DMS 273 treated with DMSO at 0.1 percent for 48 hours (cell line): ENCODE results near the gene UROC1.

Experiments used
- DNase-seq: peaks from one replicate; lab custom pipeline; 2025; lab: John Stamatoyannopoulos, UW

The UROC1 gene

DNA sequence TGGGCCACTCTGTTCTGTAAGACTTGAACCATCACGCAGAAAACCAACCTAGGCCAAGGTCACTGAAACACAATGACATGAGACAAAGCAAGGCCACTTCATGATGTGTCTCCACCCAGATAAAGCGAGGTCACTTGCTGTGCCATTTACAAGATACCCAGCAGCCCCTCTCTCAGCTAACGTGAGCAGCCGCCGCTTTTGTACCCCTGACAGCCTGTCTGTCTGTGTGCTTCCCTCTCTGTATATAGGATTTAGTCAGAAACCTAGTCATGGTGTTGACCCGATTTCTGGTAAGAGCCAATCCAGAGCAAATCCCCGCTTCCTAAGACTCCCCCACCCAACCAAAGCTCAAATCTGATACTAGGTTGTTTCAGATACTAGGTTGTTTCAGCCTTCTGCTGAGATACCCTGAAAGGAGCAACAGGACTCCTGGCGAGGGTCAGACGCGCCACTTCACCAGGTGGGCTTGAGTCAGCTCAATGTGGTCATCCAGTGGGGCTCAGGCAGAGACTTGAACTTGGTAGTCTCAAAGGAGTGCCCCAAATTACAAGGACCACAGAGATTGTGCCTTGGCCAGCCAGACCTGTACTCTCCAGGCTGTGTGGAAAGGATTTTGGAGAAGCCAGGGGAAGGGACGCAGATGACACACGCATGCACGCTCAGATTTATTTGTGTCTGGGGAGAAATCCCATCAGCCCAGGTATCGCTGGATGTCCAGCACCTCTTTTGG, 38.8 kb downstream of the UROC1 start:
- no peak for DNase-seq

DNA sequence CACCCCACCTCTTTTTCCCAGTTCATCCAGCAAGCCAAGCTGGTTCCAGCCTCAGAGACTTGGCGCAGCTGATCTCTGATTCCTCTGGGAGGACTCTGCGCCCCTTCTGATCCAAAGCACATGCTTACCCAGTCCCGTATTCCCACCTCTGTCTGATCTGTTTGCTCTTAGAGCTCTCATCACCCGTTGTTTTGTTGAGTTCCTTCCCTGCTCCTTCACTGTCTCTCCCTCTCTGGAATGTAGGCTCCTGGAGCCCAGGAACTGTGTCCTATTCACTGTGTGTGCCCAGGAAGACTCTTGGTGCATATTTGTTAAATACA, 40.6 kb downstream of the UROC1 start:
- no peak for DNase-seq

DNA sequence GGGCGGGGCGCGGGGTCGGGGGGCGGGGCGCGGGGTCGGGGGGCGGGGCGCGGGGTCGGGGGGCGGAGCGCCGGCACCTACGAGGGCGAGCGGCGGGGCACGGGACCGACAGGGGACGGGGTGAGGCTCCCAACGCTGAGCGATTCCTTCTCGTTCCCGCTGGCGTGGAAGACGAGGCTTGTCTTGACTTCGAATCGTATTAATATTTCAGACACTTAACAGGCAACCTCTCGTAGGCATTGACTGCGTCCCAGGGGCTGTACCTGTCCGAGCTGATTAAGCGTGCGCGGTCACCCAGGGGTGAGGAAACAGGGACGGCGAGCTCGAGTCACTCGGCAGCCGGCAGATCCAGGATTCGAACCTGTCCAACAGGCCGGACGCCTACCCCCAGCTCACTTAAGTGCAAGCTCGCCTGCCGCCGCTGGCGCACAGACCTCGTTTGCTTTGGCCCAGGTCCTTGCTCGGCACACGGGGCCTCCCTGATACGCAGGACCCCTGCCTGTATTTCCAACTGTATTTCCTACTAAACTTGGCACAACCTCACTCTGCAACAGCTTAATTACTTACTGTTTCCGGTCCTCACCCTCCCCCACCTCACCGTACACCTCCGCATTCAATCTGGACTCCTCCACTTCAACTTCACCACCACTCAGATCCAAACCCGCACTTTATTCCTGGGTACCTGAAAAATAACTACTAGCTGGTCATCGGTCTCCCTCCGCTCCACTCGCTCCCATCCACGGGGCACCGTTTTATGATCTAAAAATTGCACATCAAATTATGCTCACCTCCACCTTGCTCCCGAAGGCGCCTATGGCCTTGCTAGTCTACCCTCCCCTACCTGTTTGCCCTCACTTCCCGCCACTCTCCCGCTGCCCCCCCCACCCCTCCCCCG, 41.2 kb downstream of the UROC1 start:
- DNase-seq, result no peak

DNA sequence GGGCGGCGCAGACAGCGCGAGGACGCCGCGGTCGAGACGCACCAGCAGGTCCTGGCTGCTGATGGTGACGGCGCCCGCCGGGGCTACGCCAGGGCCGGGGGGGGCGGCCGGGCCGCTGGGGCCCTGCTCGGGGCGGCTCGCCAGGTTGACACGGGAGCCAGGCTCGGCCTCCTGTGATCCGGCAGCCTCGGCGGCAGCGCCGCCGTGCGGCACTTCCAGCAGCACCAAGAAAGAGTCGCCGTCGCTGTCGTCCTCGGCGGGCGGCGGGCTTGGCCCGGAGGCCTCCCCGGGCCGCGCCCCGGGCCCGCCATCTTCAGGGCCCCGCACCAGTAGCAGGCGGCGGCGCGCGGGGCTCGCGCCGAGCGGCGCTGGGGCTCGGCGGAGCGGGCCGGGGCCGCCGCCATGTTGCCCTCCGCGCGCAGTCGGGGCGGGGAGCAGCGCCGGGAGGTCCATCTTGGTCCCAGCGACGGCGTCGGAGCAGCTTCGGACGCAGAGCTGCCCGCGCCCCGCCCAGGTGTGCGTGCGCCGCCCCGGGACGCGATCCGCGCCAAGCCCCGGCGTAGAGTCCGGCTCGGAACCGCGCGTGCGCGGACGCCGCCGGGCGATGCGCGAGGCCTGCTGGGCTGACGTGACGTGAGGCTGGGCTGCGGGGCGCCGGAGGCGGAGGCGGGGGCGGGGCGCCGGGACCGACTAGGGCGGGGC, 42.0 kb downstream of the UROC1 start, which contains the start of gene ZXDC:
TSS of gene ZXDC (minus strand) at position 479 of the 702 bp plus-strand sequence. CDS start at position 453, 26 bp downstream.
- DNase-seq, result peak; percentile 83

DNA sequence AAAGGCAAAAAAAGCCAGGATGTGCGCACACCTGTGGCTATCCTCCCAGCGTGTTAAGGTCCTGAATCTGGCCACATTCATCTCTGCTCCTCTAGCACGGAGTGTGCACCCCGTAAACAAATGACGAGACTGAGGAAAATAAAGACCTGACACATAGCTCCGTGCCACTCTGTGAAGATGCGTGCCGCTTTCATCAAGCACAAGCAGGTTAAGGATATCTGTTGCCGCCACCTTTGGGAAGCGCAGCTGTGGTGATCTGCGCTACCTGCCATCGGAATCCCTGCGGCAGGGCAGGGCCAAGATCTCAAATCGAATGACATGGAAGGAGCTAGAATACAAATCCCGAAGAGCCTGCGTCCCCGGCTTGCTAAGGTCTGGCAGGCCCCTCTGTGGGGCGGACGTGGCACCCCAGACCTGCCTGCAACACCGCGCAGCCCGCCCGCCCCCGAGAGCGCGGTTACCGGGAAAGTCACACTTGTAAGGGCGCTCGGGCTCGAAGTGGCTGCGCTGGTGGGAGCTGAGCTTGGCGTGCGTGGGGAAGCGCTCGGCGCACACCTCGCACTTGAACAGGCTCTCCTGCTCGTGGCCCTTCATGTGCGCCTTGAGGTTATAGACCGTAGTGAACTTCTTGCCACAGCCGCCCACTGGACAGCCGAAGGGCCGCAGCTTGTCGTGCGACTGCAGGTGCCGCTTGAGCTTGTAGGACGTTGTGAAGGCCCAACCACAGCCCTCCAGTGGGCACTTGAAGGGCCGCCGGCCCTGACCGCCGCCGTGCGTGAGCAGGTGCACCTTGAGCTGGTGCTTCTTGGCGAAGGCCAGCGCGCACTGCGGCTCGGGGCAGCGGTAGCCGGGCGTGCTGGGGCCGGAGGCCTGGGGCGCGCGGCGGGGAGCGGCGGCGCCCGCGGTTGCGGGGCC, 42.8 kb downstream of the UROC1 start:
- DNase-seq, result no peak

DNA sequence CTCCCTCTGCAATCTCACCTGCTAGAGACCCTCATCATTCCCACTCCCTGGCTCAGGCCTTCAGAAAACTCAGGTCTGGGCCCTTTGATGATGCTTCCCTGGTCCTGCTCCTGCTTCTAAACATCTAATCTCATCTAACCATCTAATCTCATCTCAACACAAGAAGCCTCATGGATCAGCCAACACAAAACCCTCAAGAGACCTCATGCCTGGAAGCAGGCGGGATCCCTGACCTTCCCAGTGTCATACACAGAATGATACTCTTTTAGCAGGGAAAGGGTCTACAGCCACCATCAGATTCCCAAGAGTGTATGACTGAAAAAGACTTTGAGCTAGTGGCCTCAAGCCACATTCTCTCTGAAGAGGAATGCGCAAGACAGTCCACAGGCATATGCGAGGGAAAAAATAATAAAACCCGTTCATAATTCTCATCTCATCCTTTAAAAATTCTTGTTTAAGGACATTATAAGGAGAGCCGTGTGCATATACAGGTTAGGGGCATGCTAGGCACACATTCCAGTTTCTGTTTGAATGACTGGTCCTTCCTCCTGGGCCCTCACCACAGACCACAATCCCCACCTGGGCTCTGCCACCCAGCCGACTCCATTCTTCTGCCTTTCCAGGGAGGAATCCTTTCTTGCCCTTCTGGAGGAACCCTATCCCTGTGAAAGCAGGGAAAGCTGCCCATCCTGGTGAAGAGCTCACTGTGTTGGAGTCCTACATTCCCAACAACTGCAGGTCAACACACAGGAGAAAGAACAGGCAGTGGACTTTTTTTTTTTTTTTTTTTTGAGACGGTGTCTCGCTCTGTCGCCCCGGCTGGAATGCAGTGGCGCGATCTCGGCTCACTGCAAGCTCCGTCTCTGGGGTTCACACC, 44.0 kb downstream of the UROC1 start:
- DNase-seq, result no peak

DNA sequence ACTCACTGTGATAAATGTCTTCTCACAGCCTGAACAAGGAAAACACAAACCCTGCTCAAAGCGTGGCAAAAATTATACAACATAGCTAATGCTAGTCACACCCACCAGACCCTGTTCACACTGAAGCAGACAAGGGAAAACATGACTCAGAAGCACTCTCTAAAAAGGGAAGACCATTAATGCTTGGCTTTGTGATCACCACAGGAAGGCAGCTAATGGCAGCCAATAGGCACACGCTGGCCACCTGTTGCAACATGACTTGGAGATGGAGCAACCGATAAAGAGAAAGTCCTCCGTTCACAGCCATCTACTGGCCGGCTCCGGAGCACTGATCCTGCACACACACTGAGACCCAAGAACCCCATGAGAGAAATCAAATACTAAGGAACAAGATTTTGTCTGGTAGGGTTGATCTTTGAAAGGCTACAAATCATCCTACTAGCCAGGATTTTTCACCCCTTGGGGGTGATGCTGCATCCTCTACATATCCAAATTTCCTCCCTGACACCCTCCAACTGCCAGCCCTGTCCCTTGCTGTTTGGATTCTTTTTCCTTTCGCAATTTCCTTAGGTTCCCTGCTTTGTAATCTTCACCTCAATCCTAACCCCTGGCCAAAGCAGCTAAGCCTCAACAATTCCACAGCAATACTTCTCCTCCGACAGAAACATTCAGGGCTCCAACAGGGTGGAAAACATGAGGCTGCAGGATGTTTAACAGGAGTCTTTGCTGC, 45.1 kb downstream of the UROC1 start:
- peak; percentile 74 for DNase-seq

DNA sequence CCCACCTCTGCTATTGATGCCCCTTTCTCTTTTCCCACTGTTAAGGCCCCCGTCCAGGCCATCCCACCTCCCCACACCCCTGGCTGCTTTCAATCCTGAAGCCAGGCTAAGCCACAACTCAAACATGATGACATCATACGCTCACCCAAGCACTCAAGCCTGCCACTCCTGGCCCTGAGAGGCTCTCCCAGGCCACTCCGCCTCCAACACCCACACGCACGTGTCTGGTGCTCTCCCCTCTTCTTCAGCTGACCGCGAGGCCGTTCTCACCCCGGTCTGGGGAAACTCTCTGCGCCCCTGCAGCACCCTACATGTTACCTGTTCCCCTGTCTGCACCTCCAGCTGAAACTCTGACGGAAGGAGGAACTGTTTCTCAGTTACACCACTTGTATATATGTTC, 48.1 kb downstream of the UROC1 start:
- DNase-seq, result no peak

DNA sequence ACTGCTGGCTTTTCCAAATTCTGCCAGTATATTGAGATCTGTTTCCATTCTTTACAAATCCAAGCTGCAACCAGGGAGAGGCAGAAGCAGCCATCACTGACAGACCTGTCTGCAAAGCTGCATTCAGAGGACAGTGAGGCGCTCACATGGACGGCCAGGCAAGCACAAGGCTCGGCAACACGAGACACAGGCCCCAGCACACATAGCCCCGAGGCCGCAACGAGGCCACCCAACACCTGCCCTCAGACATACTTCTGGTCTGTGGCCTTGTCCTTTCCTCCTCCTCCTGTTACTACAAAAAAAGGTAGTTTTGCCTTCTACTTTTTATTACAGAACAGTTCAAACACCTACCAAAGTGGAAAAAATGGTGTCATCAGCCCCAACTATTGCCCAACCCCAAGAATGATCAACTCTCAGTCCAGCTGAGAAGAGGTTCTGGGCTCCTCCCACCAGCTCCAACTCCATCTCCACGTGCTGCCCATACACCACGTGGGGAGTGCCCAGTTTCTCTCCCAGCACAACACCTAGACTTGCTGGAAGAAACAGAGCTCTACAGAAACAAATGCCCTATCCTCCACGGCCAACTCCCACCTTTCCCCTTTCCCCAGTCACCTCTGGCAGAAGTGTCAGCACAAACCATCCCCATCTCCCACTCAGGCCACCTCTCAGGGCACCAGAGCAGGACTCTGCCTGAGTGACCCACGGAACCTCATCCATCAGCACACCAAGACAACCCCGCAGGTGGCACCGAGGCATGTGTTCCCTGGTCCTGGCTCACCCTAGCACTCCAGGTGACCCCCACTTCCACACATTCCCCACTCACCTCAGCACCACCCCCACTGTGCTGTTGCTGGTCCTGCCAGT, 49.3 kb downstream of the UROC1 start:
- DNase-seq, result no peak

DNA sequence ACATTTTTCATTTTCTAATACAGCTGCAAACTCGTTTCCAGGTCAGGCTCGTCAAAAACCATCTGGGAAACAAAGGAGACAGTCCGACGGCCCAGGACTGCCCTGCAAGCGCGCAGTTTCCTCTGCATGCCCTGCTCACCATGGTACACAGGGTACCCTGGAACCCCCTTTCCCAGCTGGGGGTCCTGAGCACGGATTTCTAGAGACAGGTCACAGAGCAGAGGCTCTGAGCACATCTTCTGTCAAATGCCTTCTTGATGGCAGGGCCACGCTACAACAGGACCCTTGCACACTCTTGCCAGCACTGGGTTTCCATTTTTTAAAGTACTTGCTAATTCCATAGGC, 50.0 kb downstream of the UROC1 start:
- DNase-seq, result no peak

DNA sequence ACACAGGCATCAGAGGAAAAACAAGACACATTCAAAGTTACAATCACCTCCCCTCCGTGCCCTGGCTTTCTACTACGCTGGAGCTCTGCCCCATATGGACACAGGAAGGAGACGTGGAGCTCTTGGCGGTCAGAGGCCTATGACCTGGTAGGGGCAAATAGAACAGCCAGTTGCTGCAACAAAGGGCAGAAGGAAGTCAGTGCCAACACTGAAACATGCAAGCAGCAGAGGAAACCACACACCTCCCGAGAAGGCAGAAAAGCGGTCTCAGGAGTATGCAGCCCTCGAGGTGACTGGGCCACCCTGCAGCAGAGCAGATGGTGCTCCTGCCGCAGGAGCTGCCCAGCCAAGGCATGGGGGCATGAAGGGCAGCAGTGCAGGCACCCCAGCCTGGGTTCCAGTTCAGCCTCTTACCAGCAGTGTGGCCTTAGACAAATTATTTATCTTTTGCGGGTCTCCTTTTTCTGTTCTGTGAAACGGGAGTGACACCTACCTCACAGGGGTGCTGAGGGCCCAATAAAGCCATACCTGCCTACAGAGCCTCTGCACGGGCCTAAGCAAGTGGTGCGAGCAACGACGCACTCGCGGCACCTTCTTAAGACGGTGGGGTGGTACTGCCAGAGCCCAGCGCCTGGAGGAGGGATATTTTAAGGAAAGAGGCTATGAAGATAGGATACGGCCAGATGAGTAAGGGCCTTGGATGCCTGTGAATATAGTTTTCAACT, 50.5 kb downstream of the UROC1 start:
- peak; percentile 71 for DNase-seq

DNA sequence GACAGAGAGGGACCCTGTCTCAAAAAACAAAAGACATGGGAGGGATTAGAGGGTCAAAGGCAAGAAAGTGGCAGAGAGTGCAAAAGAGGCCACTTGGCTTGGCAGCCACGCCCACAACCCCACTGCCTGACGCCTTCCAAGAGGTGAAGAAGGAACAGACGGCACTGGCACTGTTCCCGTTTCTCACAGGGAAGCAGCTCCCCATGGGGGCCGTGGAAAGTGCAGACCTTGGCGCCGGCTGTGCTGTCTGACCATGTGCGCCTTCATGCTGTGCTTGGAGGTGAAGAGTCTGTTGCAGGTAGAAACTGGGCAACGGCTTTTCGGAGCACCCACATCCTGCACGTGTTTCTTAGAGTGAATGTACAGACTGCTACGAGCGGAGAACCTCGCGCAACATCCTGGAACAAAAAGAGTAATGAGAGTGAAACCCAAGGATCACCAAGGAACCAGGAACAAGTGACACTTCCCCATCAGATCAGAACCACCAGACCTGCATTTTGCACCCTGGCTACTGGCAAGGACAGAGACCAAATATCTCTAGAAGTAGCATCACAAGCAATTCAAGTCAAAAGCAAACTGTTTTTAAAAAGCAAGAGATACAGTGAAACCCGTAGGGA, 51.5 kb downstream of the UROC1 start:
- DNase-seq, result peak; percentile 85

DNA sequence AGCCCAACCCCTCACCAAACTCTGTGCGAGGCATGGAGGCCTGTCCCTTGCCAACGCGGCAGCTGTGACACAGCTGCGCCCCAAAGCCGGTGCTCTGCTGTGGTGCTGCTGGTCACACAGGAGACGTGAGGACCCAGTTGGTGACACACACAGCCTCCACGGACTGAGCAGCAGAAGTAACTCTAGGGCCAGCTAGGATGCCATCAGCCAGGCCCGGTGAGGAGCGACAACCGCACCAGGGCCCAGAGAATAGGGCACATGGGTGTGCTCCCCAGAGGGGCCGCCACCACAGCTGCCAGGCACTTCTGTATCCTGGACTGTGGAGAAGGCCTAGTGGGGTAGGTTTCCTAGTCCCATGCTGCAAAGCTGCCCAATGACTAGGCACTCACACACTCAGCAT, 52.6 kb downstream of the UROC1 start:
- DNase-seq, result no peak

DNA sequence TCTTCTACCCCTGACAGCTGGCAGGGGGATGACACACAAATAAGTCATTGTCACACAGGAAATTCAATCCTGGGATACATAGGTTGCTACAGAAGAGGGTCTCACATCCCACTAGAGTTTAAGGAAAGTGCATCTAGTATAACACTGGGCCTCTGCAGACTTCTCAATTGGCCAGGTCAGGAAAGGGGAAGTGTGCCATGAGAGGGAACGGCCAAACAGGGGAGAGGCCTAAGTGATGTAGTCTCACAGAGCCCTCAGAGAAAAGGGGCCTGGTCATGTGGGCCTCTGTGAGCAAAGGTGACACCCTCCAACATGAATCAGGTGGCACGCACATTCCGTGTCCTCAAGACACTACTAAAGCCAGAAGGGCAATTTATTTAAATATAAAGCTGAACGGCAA, 53.1 kb downstream of the UROC1 start:
- DNase-seq, result no peak

DNA sequence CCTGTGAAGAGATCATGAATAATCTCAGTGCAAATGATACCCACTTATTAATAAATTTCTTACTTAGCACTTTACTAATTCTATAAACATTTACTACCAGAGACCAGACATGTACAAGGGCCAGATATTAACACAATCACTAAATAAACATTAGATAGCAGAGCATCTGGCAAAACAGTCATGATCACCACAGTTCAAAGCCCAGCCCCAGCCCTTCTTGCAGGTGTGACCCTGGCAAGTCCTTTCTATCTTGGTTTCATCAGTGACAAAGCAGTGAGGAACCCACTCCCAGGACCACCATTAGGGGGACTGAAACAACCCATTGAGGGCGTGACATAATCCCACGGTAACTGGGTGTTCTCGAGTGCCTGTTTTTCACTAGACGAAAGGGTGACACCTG, 53.5 kb downstream of the UROC1 start:
- DNase-seq, result no peak

DNA sequence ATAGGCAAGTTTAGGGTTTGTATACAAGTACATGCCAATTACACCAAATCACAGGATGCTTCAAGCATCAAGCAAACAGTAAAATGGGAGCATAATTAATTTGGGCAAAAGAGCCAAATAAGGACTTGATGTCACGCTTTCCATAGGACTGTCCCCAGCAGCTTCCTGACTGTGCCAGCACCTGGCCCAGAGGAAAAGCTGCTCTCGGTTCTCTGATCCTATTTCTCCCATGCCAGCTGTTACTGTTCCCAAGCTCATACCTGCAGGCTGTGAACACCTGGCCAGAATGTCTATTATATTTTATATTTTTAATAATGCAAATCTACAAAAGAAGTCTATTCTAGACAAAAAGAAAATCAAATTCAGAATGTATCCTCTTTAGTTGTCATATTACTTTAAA, 54.1 kb downstream of the UROC1 start:
- DNase-seq, result no peak

DNA sequence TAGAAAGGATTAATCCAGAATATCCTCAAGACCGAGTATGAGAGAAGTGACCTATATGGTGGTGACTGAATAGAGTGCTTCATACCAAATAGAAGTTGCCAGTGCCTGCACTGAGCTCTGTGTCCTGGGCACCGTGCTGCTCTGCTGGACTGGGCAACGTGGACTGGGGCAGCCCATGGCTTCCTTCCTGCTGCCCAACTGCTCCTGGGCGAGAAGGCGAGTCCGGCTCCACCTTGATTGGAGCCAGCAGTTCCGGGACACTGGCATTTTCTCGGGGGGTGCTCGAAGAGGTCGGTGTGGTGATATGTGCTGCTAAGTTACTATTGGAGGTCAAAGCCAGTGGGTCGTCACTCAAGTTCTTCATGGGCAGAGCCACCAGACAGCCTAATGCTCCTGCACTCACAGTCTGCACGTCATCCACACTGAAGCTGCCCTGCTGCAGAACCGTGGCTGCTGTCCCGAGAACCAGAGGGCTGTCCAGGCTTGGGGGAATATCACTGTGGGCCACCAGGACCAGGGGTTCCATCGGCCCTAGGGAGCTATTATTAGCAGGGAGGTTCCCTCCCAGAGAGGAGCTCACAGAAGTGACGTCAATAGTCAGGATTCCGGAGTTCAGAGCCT, 56.0 kb downstream of the UROC1 start:
- no peak for DNase-seq

DNA sequence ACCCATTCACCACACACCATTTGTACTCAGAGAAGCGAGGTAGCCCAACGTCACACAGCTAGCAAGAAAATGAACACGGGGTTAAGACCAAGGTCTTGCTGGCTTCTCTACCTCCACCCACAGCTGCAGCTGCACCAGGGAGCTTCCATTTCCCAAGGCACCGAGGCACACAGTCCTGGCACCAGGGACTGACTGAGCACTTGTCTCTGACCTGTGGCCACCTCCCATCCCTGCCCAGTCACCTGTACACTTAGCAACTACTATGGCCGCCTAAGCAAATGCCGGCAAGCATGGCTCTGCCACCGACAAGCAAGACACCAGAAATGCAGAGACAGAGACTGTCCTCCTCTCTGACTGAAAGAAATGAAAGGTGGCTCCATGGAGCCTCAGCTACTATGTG, 57.2 kb downstream of the UROC1 start:
- DNase-seq, result no peak
